HFFc6 (cell line): Measurements from ENCODE around the gene HDAC3. TPM values are rescaled to one million over a fixed set of nuclear protein-coding genes. Genes with fewer than 3 reads are reported as not detected.
A peak's percentile ranks its signal among the peaks of the same experiment; 100 is the strongest.

Experiments used
- DNase-seq: peaks from one replicate; pipeline ENCODE4 v3.0.0-alpha.2; 2018
- H3K27ac Mint-ChIP-seq: 2 replicates; pipeline ENCODE4 v1.8.0; 2020; ENCODE audit warnings: mild to moderate bottlenecking, mixed read lengths
- H3K27me3 Mint-ChIP-seq: 2 replicates; pipeline ENCODE4 v1.8.0; 2021; ENCODE audit warnings: mild to moderate bottlenecking, moderate library complexity, mixed read lengths; ENCODE audit not compliant: insufficient read depth
- H3K36me3 Mint-ChIP-seq: 2 replicates; pipeline ENCODE4 v1.8.0; 2021; ENCODE audit warnings: low read depth, mixed read lengths
- H3K4me1 Mint-ChIP-seq: 2 replicates; pipeline ENCODE4 v1.8.0; 2020; ENCODE audit warnings: low read depth, mixed read lengths
- H3K4me3 Mint-ChIP-seq: 2 replicates; pipeline ENCODE4 v1.8.0; 2020; ENCODE audit warnings: mild to moderate bottlenecking, moderate library complexity, mixed read lengths
- H3K9me3 Mint-ChIP-seq: 2 replicates; pipeline ENCODE4 v1.8.0; 2020; ENCODE audit warnings: mild to moderate bottlenecking, mixed read lengths
- CTCF ChIP-seq: fragments of 200-600 bp; sonication (generic); IDR thresholded peaks from 2 replicates; pipeline ENCODE4 v1.5.0; 2021; ENCODE audit warnings: antibody characterized with exemption, mild to moderate bottlenecking
- long read RNA-seq: library from polyadenylated mRNA; unstranded; transcript quantifications from one replicate; pipeline ENCODE4 v2.0.0, GENCODE V29; 2019
- total RNA-seq, 6 experiments: library from RNA; stranded (reverse); fragmentation: NEBNext Ultra II Directional; extraction: Animal tissue kit (Norgen Biotek cat#: 25700); gene quantifications; 2 replicates in 1 of 6; 3 replicates in 5 of 6; pipeline ENCODE4 v1.2.3, GENCODE V29; 2021

The HDAC3 gene
- total RNA-seq = 10 to 100 TPM; 52.1 to 63.7 (median 55.1) TPM
- long read RNA-seq, transcript HDAC3-201 (15 exons, 1,959 nt) = major isoform, 57 of 69 reads
- long read RNA-seq, partial matches to known transcripts = 3 of 69 reads
- long read RNA-seq, other reads (novel, unspliced or antisense) = 6 of 69 reads

GRCh38 chr5:141636413-141637122, at the start of gene HDAC3, which contains the start of gene RELL2:
Gene HDAC3 (minus strand): TSS chr5:141636849. CDS start chr5:141636790, 59 bp downstream.
Gene RELL2 (plus strand): TSS chr5:141636997. CDS start chr5:141638226, 1,229 bp downstream.
- Mint-ChIP-seq H3K4me3 (peak within 1 kb of the TSS; percentile 98), H3K9me3 (no peaks in the 10 kb centered on the region), H3K36me3 (peaks cover 21% of the 10 kb centered on the region), H3K27ac (peak within 1 kb of the TSS; percentile 79), H3K27me3 (no peaks in the 10 kb centered on the region), H3K4me1 (peaks cover 44% of the 10 kb centered on the region)
- DNase-seq = peak; percentile 85
- TF ChIP-seq CTCF = no peak

GRCh38 chr5:141685591-141685990, 48.9 kb upstream of the HDAC3 start:
- Mint-ChIP-seq H3K36me3 (no peaks in the 10 kb centered on the region), H3K27ac (no peak overlapping the region), H3K4me1 (peaks cover 18% of the 10 kb centered on the region), H3K4me3 (no peak overlapping the region), H3K9me3 (no peaks in the 10 kb centered on the region), H3K27me3 (peaks cover 17% of the 10 kb centered on the region)
- no peak for DNase-seq
- no peak for TF ChIP-seq CTCF

GRCh38 chr5:141683596-141684141, 47.0 kb upstream of the HDAC3 start:
- no peak overlapping the region for H3K27ac Mint-ChIP-seq
- no peak for DNase-seq

GRCh38 chr5:141681695-141682641, 45.3 kb upstream of the HDAC3 start, which contains the start of gene ARAP3:
Gene ARAP3 (minus strand): TSS chr5:141682230. CDS start chr5:141680486, 1,744 bp downstream.
- H3K4me1 Mint-ChIP-seq = peaks cover 32% of the 10 kb centered on the region
- DNase-seq = peak; percentile 72
- H3K4me3 Mint-ChIP-seq = peak within 1 kb of the TSS; percentile 94
- H3K36me3 Mint-ChIP-seq = peaks cover 15% of the 10 kb centered on the region
- peak within 1 kb of the TSS; percentile 100 for H3K27ac Mint-ChIP-seq
- peaks cover 1% of the 10 kb centered on the region for H3K27me3 Mint-ChIP-seq
- no peaks in the 10 kb centered on the region for H3K9me3 Mint-ChIP-seq
- TF ChIP-seq CTCF = no peak

More at GRCh38 chr5:141683596-141684141, 47.0 kb upstream of the HDAC3 start:
- TF ChIP-seq CTCF = no peak
- H3K36me3 Mint-ChIP-seq = peaks cover 5% of the 10 kb centered on the region
- H3K9me3 Mint-ChIP-seq = no peaks in the 10 kb centered on the region
- H3K4me3 Mint-ChIP-seq = no peak overlapping the region
- peaks cover 28% of the 10 kb centered on the region for H3K4me1 Mint-ChIP-seq
- peaks cover 4% of the 10 kb centered on the region for H3K27me3 Mint-ChIP-seq

- Mint-ChIP-seq H3K4me1 (peaks cover 32% of the 10 kb centered on the region), H3K4me3 (peak overlapping the region; percentile 94), H3K27ac (peak overlapping the region; percentile 100), H3K27me3 (peaks cover 1% of the 10 kb centered on the region), H3K9me3 (no peaks in the 10 kb centered on the region), H3K36me3 (peaks cover 15% of the 10 kb centered on the region)
- TF ChIP-seq CTCF = no peak
- DNase-seq = no peak
Measured at GRCh38 chr5:141681295-141681694, 44.6 kb upstream of the HDAC3 start.
